ENCODE measurements around the gene HAO1.

The HAO1 gene

GRCh38 chr20:7939663-7940062 is 595 bp downstream of the HAO1 start:
- H3K27ac ChIP-seq = no peak overlapping the region
- H3K4me3 ChIP-seq = no peak overlapping the region
- H3K9ac ChIP-seq (ENCODE audit: insufficient read length) = no peak overlapping the region
- no peaks in the 10 kb centered on the region for H3K9me3 ChIP-seq (ENCODE audit: low read depth, low read length)
- H3K36me3 ChIP-seq (ENCODE audit: insufficient read depth, low read length) = no peaks in the 10 kb centered on the region
- TF ChIP-seq EZH2 (IDR thresholded peaks at IDR 0.05) (no peak), FOXP2 (optimal IDR thresholded peaks at IDR 0.05; ENCODE audit: control extremely low read depth, extremely low read length, insufficient read depth) (no peak), POLR2AphosphoS5 (IDR thresholded peaks at IDR 0.05; ENCODE audit: borderline replicate concordance, low read depth, low read length) (no peak)
- no peak for DNase-seq (ENCODE audit: low read depth, low spot score)

GRCh38 chr20:7938058-7938457 is 2.2 kb downstream of the HAO1 start:
- Histone ChIP-seq H3K9me3 (ENCODE audit: low read depth, low read length) (no peaks in the 10 kb centered on the region), H3K4me3 (no peak overlapping the region), H3K36me3 (ENCODE audit: insufficient read depth, low read length) (no peaks in the 10 kb centered on the region), H3K27ac (no peak overlapping the region), H3K9ac (ENCODE audit: insufficient read length) (no peak overlapping the region)
- DNase-seq (ENCODE audit: low read depth, low spot score) = no peak
- TF ChIP-seq POLR2AphosphoS5 (IDR thresholded peaks at IDR 0.05; ENCODE audit: borderline replicate concordance, low read depth, low read length) (no peak), EZH2 (IDR thresholded peaks at IDR 0.05) (no peak), FOXP2 (optimal IDR thresholded peaks at IDR 0.05; ENCODE audit: control extremely low read depth, extremely low read length, insufficient read depth) (no peak)

- Histone ChIP-seq H3K27ac (no peak overlapping the region), H3K9ac (ENCODE audit: insufficient read length) (no peak overlapping the region), H3K9me3 (ENCODE audit: low read depth, low read length) (no peaks in the 10 kb centered on the region), H3K4me3 (no peak overlapping the region), H3K36me3 (ENCODE audit: insufficient read depth, low read length) (no peaks in the 10 kb centered on the region)
- TF ChIP-seq FOXP2 (optimal IDR thresholded peaks at IDR 0.05; ENCODE audit: control extremely low read depth, extremely low read length, insufficient read depth) (no peak), EZH2 (IDR thresholded peaks at IDR 0.05) (no peak)
- no peak for DNase-seq (ENCODE audit: low read depth, low spot score)
Observed at GRCh38 chr20:7937328-7937727, 2.9 kb downstream of the HAO1 start.

- H3K9me3 ChIP-seq (ENCODE audit: low read depth, low read length) = no peaks in the 10 kb centered on the region
Observed at GRCh38 chr20:7935027-7935551, 5.2 kb downstream of the HAO1 start.

DNA sequence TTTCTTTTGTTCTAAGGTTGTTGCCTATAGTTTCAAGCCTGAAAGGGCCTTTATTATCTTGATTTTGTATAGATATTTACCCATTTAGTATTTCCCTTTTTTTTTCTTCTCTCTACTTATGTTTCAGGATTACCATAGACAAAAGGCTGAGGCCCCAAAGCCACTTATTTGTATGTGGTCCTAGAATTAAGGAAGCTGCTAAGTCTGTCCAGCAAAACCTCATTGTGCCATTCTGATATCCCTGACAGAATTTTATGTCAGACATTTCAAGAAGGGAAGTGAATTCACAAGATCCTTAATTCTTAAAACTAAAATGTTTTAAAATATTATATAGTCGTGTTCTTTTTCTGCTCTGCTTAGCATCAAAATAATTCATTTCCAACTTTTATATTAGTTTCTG is 6.9 kb downstream of the HAO1 start:
- no peak for TF ChIP-seq EZH2 (IDR thresholded peaks at IDR 0.05)
- TF ChIP-seq POLR2AphosphoS5 (IDR thresholded peaks at IDR 0.05; ENCODE audit: borderline replicate concordance, low read depth, low read length) = no peak
- no peak for TF ChIP-seq FOXP2 (optimal IDR thresholded peaks at IDR 0.05; ENCODE audit: control extremely low read depth, extremely low read length, insufficient read depth)
- Histone ChIP-seq H3K27ac (no peak overlapping the region), H3K36me3 (ENCODE audit: insufficient read depth, low read length) (no peaks in the 10 kb centered on the region), H3K4me3 (no peak overlapping the region), H3K9me3 (ENCODE audit: low read depth, low read length) (no peaks in the 10 kb centered on the region), H3K9ac (ENCODE audit: insufficient read length) (no peak overlapping the region)
- no peak for DNase-seq (ENCODE audit: low read depth, low spot score)

More at GRCh38 chr20:7935027-7935551, 5.2 kb downstream of the HAO1 start:
- no peak overlapping the region for H3K4me3 ChIP-seq
- no peak overlapping the region for H3K27ac ChIP-seq
- no peak for DNase-seq (ENCODE audit: low read depth, low spot score)
- TF ChIP-seq FOXP2 (optimal IDR thresholded peaks at IDR 0.05; ENCODE audit: control extremely low read depth, extremely low read length, insufficient read depth) = no peak
- TF ChIP-seq EZH2 (IDR thresholded peaks at IDR 0.05) = no peak
- no peak for TF ChIP-seq POLR2AphosphoS5 (IDR thresholded peaks at IDR 0.05; ENCODE audit: borderline replicate concordance, low read depth, low read length)
- H3K36me3 ChIP-seq (ENCODE audit: insufficient read depth, low read length) = no peaks in the 10 kb centered on the region
- H3K9ac ChIP-seq (ENCODE audit: insufficient read length) = no peak overlapping the region

GRCh38 chr20:7930343-7930742 is 9.9 kb downstream of the HAO1 start:
- DNase-seq (ENCODE audit: low read depth, low spot score) = no peak
- Histone ChIP-seq H3K9ac (ENCODE audit: insufficient read length) (no peak overlapping the region), H3K36me3 (ENCODE audit: insufficient read depth, low read length) (no peaks in the 10 kb centered on the region), H3K4me3 (no peak overlapping the region), H3K9me3 (ENCODE audit: low read depth, low read length) (no peaks in the 10 kb centered on the region), H3K27ac (no peak overlapping the region)
- no peak for TF ChIP-seq POLR2AphosphoS5 (IDR thresholded peaks at IDR 0.05; ENCODE audit: borderline replicate concordance, low read depth, low read length)
- no peak for TF ChIP-seq FOXP2 (optimal IDR thresholded peaks at IDR 0.05; ENCODE audit: control extremely low read depth, extremely low read length, insufficient read depth)

DNA sequence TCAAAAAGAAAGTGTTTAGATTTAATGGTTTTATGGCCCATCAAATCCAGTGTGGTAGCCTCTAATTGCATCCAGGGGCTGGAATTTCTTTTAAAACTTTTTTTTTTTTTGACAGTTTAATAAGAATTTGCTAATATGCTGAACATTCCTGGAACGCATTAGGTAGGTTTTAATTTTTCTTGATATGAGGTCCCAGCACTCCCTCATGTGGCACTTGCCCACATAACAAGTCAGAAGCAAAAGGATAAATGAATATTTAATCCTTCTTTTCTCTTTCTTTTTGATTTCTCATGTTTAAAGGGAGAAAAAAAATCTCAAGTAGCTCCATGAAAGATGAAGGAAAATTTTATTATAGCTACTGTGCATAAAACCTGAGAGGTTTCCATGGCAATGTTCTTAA is 13.5 kb downstream of the HAO1 start:
- no peak for DNase-seq (ENCODE audit: low read depth, low spot score)
- Histone ChIP-seq H3K36me3 (ENCODE audit: insufficient read depth, low read length) (no peaks in the 10 kb centered on the region), H3K4me3 (no peak overlapping the region), H3K27ac (no peak overlapping the region), H3K9ac (ENCODE audit: insufficient read length) (no peak overlapping the region), H3K9me3 (ENCODE audit: low read depth, low read length) (no peaks in the 10 kb centered on the region)
- no peak for TF ChIP-seq POLR2AphosphoS5 (IDR thresholded peaks at IDR 0.05; ENCODE audit: borderline replicate concordance, low read depth, low read length)
- TF ChIP-seq FOXP2 (optimal IDR thresholded peaks at IDR 0.05; ENCODE audit: control extremely low read depth, extremely low read length, insufficient read depth) = no peak
- no peak for TF ChIP-seq EZH2 (IDR thresholded peaks at IDR 0.05)

DNA sequence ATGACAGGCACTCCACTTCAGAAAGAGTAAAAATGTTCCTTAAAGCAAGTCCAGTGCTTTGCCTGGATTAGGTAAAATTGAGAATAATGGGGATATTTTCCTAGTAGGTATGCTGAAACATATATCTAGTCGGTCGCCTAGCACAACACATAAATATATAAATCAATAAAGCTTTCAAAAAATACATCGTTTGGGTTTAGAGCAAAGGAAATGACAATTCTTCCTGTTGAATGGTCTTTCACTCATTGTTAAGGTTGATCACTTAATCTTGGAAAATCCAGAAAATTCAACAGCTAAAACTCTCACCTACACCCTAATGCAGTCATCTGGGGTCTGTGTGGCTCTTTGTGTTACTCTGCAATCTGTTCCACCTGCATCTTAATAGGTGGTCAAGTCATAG is 13.9 kb downstream of the HAO1 start:
- TF ChIP-seq FOXP2 (optimal IDR thresholded peaks at IDR 0.05; ENCODE audit: control extremely low read depth, extremely low read length, insufficient read depth) (no peak), POLR2AphosphoS5 (IDR thresholded peaks at IDR 0.05; ENCODE audit: borderline replicate concordance, low read depth, low read length) (no peak), EZH2 (IDR thresholded peaks at IDR 0.05) (no peak)
- DNase-seq (ENCODE audit: low read depth, low spot score) = no peak
- H3K36me3 ChIP-seq (ENCODE audit: insufficient read depth, low read length) = no peaks in the 10 kb centered on the region
- H3K4me3 ChIP-seq = no peak overlapping the region
- no peak overlapping the region for H3K27ac ChIP-seq
- no peak overlapping the region for H3K9ac ChIP-seq (ENCODE audit: insufficient read length)
- no peaks in the 10 kb centered on the region for H3K9me3 ChIP-seq (ENCODE audit: low read depth, low read length)

DNA sequence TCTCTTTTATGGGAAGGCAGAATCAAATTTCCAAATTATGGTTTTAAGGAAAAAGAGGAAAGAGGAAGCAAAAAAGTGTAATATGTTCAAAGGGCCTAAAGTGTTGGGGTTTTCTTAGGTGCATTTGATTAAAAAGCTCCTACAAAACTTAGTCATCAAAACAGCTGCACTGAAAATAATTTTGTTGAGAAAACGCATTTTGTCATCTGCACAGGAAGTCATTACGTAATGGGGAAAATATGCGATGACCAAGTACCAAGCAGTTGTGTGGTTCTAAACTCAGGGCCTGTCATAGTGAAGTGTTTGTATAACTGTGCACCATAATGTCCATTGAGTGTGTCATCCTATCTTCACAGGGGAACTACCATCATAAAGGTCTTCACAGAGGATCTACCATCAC is 15.6 kb downstream of the HAO1 start:
- no peak for TF ChIP-seq POLR2AphosphoS5 (IDR thresholded peaks at IDR 0.05; ENCODE audit: borderline replicate concordance, low read depth, low read length)
- TF ChIP-seq FOXP2 (optimal IDR thresholded peaks at IDR 0.05; ENCODE audit: control extremely low read depth, extremely low read length, insufficient read depth) = no peak
- TF ChIP-seq EZH2 (IDR thresholded peaks at IDR 0.05) = no peak
- DNase-seq (ENCODE audit: low read depth, low spot score) = no peak
- H3K9me3 ChIP-seq (ENCODE audit: low read depth, low read length) = no peaks in the 10 kb centered on the region
- H3K27ac ChIP-seq = no peak overlapping the region
- no peaks in the 10 kb centered on the region for H3K36me3 ChIP-seq (ENCODE audit: insufficient read depth, low read length)
- no peak overlapping the region for H3K4me3 ChIP-seq
- no peak overlapping the region for H3K9ac ChIP-seq (ENCODE audit: insufficient read length)
